AG09319 (cell line): ENCODE measurements around the gene ALOX15.
"Not testable (repeated sequence)": the region's sequence is repeated elsewhere in the genome, so short reads cannot be mapped to it uniquely, and the experiment has no call there.

Source experiments
- DNase-seq: peaks from one replicate; pipeline ENCODE4 v3.0.0-alpha.2; 2010; ENCODE audit warnings: low read depth; ENCODE audit errors: extremely low read depth
- CTCF ChIP-seq: IDR thresholded peaks from 2 replicates; pipeline ENCODE4 v1.5.1; 2011; ENCODE audit warnings: low read depth, mild to moderate bottlenecking, inconsistent platforms, low read length, moderate library complexity

The ALOX15 gene

DNA sequence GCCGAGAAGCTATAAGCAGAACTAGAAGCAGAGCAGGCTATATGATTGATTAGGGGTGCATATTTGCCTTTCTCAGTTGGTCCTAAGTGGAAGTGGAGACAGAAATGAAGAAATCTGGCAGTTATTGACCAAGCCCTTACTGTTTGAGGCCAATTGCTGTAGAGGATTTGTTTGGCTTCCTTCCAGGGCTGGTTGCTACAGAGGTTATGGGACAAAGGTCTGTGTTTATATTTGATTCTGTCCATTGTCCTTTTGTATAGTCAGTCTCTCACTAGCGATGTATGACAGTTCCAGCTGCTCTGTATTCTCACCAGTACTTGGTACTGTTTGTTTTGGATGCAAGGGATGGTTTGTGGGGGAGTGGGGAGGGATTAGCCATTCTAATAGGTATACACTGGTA lies 7.3 kb upstream of the ALOX15 start:
- DNase-seq, result no peak
- TF ChIP-seq CTCF, result no peak

DNA sequence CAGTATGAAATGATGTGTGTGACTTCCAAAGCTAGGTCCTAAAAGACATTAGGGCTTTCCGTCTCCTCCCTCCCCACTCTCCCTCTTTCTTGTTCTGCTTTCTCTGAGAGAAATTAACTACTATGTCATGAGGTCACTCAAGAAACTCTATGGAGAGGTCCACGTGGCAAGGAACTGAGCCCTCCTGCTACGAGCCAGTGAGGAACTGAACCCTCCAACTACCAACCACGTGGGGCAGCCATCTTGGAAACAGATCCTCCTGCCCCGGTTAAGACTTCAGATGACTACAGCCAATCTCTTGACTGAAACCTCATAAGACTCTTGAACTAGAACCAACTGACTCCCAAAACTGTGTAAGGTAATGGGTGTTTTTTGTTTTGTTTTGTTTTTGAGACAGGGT lies 4.2 kb upstream of the ALOX15 start:
- no peak for TF ChIP-seq CTCF
- no peak for DNase-seq

GRCh38 chr17:4643676-4644075 lies 2.2 kb upstream of the ALOX15 start:
- no peak for DNase-seq
- no peak for TF ChIP-seq CTCF

DNA sequence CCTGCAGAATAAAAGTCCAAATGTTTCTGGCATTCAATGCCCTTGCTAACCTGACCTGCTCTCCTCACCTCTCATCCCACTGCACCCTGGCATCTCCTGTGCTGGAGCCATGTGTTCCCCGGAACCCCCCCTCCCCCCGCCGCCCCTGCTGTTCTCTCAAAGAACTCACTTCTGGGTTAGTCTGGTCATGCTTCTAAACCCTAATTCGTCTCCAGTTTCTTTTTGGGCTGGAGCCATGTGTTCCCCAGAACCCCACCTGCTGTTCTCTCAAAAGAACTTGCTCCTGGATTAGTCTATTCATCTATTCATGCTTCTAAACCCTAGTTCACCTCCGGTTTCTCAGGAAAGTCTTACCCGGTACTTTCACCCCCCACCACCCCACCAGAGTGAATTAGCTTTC lies 808 bp upstream of the ALOX15 start:
- no peak for TF ChIP-seq CTCF
- no peak for DNase-seq

DNA sequence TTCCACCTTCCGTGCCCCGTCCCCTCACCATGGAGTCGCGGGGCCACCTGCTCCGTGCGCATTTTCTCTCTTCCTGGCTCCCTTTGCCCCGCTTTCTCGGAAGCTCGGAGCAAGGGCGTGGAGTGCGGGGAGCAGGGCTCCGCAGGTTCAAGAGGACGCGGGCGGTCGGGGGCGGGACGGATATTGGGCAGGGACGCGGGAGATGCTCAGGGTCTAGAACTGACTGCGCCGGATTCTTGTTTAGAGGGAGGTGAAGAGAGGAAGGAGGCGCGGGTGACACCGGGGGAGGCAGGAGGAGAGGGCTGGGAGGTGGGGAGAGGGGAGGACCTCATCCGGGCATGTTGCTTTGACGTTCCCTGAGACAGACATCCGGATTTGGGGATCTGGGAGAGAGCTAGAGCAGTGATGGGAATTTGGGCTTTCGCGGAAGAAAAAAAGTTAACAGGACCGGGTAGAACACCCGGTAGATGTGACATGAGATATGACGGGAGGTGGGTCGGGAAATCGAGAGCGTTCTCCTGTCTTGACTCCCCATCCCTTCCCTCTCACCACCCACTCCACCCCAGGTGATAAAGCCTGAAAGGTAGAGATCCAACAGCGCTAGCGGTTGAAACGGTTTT lies 799 bp downstream of the ALOX15 start:
- not testable (repeated sequence) for DNase-seq

- not testable (repeated sequence) for DNase-seq
Measured at GRCh38 chr17:4639301-4640059, 2.0 kb downstream of the ALOX15 start.

DNA sequence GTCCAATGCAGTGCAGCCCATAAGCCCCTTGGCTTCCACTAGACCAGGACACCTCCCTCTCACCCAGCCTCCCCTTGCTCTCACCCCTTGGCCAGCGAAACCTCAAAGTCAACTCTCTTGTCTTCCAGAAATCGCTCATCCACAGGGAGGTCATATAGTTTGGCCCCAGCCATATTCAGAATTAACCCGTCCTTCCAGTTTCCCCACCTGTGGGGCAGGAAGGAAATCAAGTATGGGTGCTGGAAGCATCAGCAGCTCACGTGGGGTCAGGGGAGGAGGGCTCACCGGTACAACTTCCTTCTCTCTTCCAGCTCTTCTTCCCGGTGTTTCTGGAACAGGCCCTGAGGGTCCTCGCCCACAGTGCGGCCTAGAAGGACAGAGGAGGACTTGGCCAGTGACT lies 2.7 kb downstream of the ALOX15 start:
- not testable (repeated sequence) for DNase-seq

- no peak for TF ChIP-seq CTCF
- DNase-seq, result no peak
Measured at GRCh38 chr17:4636474-4637100, 4.9 kb downstream of the ALOX15 start.
